ENCODE measurements around the gene NLGN1.

Gene NLGN1

DNA sequence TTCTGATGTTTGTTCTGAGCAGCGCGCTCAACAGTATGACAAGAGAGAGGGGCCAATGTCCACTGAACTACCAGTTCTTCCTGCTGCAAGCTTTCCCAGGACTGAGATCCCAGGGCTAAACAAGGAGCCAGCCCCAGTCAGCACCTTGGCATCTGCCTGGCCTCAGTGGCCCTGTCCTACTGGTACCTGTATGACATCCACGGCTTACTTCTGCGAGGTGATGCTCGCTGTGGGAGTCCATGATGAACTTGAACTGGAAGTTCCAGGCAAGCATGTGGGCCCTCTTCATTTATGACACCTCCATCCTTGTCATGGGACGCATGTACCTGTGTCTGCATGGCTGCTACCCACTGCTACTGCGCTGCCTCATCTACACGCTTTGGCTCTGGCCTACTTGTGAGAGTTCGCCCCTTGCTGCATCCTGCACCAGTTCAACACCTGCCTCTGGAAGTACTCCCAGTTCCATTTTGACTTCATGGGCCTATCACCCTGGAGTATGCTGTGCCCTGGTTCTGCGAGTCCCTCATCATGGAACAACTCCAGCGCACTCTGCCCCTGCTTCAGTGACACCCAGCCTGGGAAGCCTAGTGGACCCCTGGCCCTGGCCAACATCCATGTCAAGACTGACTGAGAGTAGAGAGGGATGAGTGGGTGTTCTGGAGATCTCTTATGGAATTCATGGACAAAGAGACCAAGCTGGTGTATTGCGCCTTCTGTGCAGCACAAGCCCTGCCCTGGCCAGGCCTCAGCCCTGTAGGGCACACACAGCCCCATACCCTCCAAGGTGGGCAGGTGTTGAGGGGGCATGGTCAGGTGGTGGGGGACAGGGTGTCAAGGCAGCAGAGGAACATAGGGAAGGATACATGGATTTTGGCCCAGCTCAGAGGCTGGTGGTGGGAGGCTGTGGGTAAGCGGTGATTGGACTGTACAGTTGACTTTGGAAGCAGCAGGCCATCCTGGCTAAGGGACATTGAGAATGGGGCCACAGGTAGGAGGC lies 246.8 kb downstream of the NLGN1 start:
- FAIRE-seq = no peak

DNA sequence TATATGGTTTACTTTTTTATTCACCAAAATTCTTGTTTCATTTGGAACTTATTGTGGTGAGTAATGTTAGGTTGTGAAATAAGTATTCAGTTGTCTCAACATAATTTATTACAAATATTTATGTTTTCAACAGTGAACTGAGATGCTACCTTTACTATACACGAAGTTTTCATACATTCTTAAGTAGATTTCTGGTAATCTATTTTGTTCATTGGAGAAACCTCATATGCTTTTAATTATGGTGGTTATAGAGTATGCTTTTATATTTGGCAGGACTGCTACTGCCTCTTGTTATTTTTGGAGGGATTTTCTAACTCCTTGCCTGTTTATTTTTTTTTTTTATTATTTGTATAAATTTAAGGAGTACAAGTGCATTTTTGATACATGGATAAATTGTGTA lies 253.1 kb downstream of the NLGN1 start:
- FAIRE-seq = no peak

DNA sequence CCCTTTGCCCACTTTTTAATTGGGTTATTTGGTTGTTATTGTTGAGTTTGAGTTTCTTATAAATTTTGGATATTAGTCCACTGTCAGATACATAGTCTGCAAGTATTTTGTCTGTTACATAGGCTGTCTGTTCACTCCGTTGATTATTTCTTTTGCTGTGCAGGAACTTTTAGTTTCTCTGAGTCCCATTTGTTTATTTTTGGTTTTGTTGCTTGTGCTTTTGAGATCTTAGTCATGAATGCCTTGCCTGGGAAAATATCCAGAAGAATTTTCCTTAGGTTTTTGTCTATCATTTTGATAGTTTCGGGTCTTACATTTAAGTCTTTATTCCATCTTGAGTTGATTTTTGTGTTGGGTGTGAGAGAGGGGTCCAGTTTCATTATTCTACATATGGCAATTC lies 254.5 kb downstream of the NLGN1 start:
- FAIRE-seq = no peak

DNA sequence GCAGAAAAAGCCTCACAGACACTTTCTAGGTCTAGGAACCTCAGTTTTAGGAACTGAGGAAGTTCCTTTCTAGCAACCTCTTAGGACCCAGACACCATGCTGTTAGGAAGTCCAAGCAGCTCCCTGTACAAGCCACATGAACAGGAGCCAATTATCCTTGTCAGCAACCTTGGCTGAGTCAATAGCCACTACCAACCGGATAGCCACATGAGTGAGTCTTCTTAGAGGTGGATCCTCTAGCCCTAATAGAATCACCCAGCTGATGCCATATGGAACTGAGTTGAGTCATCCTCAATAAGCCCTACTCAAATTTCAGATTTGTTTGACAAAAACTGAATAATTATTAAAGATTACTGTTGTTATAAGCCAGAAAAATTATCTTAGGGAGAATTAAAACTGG lies 256.2 kb downstream of the NLGN1 start:
- no peak for FAIRE-seq

DNA sequence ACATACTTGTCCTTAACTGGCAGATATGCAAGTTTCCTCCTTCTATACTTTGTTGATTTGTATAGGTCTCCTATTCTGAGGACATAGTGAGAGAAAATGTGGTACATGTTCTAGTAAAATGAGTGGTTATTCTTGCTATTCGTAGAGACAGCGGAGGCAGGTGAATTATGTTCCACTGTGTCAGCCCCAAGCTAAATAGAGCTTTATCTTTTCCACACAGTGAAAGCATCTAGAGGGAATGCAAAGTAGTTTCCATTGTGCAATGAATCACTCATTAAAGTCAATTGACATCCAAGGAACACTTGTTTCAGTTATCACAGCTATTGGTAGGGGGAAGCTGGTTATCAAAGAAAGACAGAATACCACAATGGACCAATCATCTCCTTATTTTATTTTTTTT lies 262.4 kb downstream of the NLGN1 start:
- no peak for FAIRE-seq

DNA sequence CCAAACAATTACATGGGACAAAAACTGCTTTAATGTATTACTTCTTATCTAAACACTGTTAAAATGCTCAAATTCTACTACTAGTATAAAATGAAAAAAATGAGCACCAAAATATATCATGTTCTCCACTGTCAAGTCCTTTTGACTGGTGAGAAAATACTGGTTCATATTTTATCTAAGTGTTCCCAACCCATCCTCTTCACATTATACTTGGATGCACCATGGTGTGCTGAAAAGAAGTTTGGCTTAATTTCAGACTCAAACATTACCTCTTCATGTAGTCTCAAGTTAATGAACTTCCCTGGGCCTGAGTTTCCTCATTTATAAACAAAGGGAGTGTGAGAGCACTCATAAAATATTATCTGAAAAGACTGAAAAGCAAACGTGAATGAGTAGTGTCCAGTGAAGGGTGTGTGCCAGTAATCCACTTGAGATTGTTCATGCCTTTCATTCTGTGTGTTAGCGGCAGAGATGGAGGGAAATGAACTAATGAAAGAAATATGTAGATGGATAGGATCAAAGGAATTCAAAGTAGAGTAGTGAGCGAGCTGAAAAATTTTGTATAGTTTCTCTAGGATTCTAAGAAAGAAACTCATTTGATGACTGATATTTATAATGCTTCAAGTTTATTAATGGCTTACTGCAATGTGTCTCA lies 263.2 kb downstream of the NLGN1 start:
- no peak for FAIRE-seq

DNA sequence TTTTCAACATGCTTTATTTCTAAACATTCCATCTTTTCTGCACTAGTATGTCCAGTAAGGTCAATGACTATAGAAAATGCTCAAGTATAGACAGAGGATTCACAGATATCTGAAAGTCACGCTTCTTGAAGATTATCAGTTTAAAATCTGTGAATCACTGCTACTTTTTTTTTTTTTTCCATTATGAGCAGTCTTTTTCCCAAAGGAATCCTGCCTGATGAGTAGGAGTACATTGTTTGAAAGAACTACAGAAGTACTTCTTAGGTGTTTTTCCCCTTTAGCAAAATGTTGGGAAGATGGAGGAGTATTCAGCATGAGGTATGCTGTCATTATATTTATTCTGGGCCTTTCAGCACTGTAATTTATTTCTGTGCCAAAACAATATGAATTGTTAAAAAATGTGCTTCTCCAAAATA lies 266.2 kb downstream of the NLGN1 start:
- FAIRE-seq = no peak

DNA sequence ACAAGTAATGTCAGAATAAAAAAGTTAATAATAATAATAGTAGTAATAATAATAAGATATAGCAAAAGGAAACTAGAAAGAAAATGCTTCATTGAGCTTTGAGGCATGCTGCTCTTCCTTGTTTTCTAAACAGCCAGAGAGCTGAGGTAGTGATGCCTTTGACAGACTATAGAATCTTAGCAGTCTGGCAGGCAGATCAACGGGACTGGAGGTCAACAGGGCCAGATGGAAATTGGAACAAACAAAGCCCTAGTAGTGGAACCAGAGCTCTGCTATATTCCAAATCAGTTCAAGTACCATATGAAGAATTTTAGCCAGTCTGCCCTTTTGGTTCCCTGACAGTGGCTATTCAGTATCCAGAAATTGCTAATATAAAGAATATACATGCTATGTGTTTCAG lies 278.6 kb downstream of the NLGN1 start:
- FAIRE-seq = no peak

DNA sequence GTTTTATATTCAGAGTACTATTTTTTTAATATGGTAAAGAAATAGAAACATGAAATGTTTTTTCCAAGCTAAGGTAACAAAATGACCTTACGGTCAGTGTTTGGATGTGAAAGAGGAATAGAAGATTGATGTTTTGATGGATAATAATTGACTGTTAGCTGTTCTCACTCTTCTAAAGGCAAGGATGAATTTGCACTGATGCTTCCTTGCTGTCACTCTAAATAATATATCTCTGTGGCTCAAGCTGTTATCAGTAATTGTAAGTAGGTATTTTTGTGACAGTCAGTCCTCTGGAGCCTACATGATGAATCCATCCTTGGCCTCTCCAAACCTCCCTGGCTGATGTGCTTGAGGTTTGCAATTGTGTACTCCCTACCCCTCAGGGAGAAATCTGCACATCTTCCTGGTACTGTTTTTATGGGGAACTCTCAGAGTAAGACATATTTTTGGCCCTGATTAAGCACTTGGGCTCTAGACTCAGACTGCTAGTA lies 283.7 kb downstream of the NLGN1 start:
- FAIRE-seq = no peak

DNA sequence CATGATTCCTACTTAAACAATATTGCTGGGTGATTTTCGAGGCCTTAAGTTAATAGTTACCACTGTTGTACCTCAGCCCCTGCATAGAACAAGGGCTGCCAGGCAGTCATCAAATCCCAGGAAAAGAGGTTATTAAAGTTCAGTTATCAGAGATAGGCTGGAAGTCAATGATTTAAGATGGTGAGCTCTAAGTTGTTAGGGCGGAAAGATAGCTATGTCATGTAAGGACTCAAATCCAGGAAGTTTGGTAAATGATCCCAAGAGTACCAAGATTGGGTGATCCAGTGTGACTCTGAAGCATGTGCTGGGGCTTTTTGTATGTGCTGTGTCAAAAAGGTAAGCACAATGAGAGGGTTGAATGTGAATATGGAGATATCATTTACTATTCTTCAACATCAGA lies 287.9 kb downstream of the NLGN1 start:
- FAIRE-seq = no peak

DNA sequence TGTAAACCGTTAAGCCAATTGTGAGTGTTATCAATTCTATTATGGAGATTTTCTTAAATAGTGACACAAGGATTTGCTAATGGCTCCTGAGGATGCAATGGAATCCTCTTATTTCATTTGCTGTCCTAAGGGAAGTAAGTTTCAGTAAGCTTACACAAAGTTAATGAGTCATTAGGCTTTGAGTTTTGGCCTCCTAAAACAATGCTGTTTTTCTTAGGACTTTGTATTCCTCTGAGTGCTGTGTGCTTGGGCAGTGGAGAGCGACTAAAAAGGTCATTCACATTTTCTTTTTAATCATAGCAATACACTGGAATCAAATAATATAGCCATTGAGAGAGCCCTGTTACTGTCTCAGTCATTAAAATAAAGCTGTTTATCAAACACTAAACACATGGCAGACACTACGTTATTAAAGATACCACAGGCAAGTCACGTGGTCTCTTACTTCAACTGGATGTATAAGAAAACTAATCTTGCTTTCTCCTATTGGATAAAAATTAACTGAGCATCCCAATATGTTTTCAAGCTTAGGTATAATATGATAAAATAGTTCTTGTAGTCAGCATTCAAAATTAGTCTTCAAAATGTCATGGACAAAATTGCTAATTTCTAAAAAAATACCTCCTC lies 290.8 kb downstream of the NLGN1 start:
- FAIRE-seq = no peak

DNA sequence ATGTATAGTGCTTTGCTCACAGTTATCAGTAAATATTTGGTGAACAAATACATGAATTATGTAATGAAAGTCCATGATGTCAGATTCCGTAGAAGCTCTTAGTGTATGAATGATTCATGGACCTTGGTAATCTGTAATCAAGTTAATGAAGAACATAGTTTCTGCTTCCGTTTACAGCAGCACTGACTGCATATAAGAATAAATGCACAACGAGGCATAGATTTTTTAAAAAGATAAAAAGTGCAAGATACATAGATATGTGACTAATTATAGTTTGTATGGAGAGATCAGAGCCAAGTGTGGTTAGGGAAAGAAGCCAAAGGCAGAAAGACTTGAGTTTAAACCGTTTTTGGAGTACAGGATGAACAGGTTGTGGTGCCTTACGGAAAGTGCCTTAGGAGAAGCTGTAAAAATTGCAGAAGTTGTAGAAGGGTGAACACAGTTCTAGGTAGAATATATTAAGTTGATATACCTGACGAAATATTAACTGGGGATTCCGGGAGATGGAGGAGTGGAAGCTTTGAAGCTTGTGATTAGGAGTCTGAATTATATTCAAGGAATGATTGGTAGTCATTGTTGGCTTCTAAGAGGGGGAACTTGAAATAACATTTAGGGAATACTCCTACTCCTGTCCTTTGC lies 293.1 kb downstream of the NLGN1 start:
- no peak for FAIRE-seq

DNA sequence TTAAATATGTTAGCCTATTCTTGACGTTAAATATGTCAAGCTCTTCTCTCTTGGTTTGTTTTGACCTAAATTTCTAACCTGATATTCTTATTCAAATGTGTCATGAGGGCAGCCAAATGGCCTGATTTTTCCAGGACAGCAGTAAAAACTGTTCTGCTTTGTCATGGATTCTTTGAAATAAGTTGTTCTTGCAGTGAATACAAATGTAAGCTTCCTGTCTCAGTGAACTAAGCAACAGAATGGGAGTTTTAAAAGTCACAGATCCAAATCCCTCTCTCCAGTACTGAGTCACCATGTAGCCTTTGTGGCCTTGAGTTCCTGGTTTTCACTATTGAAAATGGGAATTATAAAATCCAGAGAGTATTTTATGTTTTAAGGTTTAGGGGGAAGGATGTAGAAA lies 301.8 kb downstream of the NLGN1 start:
- FAIRE-seq = no peak

DNA sequence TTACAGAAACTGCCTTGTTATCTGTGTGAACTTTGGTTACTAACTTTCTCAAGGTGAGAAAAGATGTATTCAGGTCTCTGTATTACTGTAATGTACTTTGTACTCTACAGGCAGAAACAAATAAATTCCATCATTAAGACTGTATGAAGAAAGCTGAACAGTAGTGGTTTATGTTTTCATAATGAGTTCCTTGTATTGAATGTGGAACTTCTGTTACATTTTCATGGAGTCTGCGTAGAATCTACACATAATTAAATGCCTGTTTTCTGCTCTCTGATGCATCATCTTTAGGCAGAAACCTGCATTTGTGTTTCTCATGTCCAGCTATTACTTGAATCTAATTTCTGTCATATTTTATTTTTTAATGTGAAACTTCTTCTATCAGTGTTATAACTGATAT lies 302.8 kb downstream of the NLGN1 start:
- no peak for FAIRE-seq

DNA sequence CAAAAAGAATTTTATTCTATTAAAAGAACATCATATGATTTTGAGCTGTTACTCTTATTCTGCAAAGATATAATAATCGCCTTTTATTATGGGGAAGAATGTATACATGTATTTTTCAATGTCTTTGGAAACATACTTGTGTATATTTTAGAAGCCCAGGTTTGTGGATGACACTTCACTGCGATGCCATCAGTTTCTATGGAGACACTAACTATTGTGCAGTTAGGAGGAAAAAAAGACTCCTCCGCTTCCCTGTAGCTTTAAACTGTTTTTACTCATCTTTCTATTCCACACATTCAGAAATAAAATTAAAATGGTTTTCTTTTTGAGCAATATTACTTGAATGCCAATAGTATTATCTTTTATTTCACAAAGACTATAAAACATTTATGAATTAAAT lies 305.0 kb downstream of the NLGN1 start:
- FAIRE-seq = no peak

DNA sequence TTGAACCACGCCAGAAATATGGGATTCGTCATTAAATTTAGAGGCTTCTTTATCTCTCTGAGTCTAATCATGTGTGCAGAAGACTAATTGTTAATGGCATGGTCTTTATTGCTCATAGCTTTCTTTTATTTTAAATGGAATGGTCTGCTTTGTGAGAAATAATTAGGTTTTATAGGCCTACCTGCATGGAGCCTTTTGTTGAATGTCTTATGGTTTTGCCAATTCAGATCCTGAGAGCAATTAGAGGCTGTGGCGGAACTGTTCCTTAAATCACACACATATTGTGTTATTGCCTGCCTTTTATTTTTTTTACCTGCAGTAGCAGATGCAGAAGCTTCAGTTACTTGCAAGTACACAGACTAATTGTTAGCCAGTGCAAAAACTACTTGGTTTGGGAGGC lies 306.2 kb downstream of the NLGN1 start:
- FAIRE-seq = no peak

DNA sequence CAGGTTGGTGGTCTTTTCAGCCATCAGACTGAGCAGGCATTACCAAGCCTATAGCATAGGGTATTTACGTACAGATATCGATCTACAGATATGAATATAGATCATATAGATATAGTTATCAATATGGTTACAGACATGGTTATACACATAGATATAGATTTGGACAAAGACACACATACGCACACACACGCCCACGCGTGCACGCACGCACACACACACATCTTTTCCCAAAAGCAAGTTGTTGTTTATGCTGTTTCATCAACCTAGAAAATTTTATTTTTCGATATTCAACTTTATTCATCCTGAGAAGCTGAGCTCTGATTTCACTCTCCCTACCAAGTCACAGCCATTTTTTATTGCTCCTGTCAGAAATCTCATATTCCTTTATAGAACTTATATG lies 309.1 kb downstream of the NLGN1 start:
- FAIRE-seq = no peak

DNA sequence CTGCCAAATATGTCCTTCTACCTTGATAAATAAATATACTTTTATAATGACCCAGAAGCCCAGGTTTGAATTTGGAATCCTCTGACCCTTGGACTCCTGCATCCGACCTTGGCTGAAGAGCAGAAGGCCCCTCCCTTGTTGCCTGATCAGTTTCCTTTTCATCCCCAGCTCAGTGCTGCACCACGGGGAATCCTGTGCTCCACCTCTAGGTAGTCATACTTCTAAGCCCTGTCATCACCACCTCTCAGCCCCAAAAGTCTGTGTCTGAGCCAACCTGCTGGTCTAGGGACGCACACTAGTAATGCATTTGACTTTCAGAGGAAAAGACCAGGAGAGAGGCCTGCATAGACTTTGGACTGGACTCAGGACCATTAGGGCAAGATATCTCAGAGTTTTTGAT lies 310.6 kb downstream of the NLGN1 start:
- no peak for FAIRE-seq

DNA sequence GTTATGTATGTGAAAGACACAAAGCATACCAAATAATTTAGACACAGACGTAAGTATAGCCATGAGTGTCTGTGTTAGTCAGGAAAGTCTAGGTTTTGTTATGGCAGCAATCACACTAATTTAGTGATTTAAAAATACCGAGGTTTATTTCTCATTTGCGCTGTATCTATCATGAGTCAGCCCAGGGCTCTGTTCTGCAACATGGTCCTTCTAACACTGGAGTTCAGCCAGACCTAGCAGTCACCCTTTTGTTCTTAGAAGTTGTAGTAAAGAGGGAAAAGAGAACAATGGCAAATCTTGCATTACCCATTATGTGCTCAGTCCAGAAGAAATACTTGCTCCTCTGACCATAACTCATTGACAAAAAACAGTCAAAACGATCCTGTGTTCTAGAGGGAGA lies 311.5 kb downstream of the NLGN1 start:
- no peak for FAIRE-seq

DNA sequence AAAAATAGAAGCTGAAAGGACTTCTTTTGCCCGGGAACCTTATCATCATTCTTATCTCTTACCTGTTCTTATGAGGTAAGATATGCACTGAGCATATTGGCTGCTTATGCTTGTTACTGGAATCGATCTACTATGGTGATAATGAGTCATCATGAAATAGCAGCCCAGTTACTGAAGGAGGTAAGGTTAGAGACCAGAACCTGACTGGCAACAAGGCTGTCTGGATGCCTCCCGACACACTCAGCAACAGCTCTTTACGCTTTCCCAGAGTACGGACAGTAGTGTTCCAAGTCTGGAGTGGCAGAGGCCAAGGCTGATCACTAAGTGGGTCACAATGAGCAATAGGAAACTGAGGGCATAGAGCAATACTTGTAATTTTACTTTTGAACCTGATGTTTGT lies 314.1 kb downstream of the NLGN1 start:
- no peak for FAIRE-seq

DNA sequence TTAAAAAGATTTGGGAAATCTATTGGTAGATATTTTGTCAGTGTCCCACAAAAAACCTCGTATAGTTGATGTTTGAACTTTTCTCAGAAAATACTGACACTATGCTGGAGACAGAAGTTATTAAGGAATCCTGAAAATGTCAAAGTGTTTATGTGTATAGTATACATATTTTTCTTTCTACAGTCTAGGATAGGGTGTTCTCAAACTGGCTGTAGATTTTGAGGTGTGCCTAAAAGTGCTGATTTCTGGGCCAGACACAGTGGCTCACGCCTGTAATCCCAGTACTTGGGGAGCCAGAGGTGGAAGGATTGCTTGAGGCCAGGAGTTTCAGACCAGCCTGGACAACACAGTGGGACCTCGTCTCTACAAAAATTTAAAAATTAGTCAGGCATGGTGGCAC lies 322.0 kb downstream of the NLGN1 start:
- FAIRE-seq = no peak

DNA sequence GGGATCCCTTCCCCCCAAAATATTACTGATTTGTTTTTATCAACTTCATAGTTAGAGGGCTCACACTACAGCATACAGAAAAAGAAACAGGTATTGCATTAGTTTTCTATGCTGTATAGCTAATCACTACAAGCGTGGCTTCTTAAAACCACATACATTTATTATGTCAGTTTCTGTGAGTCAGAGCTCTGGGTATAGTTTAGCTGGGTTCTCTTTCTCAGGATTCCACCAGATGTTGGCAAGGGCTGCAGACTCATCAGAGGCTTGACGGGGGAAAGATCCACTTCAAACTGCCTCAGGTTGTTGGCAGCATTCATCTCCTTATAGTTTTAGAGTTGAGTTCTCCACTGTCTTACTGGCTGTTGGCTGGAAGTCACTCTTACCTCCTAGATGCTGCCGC lies 328.0 kb downstream of the NLGN1 start:
- FAIRE-seq = no peak

DNA sequence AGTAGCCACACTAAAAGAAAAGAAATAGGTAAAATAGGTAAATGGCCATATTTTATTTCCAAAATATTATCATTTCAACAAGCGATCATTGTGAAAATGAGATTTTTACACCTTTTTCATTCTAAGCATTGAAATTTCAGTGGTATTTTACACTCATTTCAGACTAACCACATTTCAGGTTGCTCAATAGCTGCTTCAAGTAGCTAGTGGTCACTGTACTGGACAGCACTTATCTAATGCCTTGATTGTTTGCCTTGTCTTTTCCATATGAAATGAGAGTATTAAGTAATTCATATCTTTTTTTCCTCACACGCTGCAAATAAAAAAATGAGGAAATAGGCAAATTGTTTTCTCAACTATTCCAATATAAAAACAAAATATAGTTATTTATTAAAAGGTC lies 332.8 kb downstream of the NLGN1 start:
- no peak for FAIRE-seq

Measured in A204.1 (cell line).